Measurements from ENCODE around the gene AK5.
"Not testable (repeated sequence)": the region's sequence is repeated elsewhere in the genome, so short reads cannot be mapped to it uniquely, and the experiment has no call there.

Gene AK5

DNA sequence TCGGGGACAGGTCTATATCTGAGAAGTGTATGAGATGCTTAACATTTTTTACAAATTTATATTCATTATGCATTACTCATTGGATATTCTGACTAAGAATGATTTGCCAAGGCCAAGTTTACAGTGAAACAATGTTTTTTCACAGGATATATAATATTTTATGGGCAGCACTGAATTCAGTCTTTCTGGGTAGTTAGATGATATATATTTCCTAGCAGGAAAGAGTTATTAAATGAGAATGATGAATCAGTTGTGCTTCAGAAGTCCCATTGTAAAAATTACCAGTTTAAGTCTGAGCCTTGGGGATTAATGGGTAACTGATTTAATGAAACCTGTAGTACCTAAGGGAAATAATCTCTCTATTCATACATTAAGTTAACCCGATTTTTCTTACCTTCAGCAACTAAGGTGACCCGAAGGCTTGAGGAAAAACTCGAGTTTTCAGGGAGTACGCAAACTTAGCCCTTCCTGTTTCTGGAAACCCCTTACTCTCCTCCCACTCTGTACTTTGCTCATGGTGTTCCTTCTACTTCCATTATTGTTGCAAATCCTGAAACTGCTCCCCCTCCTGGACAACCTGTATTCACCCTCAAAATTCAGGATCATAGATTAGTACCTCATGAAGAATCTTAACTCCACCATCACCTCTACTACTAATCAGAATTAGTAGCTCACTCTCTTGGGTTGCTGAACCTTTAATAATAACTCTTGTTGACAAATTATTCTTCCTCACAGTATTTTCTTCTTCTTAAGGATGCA lies 135.1 kb downstream of the AK5 start:
- no peak overlapping the region for H3K27ac ChIP-seq
- no peaks in the 10 kb centered on the region for H3K27me3 ChIP-seq (ENCODE audit: control insufficient read depth, insufficient read depth, low read length)
- H3K79me2 ChIP-seq: no peaks in the 10 kb centered on the region
- H2AFZ ChIP-seq: no peak overlapping the region
- H3K4me3 ChIP-seq (ENCODE audit: low read depth, low read length): no peak overlapping the region
- no peaks in the 10 kb centered on the region for H3K4me1 ChIP-seq
- no peaks in the 10 kb centered on the region for H3K36me3 ChIP-seq (ENCODE audit: control insufficient read depth, insufficient read depth, low read length)
- TF ChIP-seq, protein P1, sequence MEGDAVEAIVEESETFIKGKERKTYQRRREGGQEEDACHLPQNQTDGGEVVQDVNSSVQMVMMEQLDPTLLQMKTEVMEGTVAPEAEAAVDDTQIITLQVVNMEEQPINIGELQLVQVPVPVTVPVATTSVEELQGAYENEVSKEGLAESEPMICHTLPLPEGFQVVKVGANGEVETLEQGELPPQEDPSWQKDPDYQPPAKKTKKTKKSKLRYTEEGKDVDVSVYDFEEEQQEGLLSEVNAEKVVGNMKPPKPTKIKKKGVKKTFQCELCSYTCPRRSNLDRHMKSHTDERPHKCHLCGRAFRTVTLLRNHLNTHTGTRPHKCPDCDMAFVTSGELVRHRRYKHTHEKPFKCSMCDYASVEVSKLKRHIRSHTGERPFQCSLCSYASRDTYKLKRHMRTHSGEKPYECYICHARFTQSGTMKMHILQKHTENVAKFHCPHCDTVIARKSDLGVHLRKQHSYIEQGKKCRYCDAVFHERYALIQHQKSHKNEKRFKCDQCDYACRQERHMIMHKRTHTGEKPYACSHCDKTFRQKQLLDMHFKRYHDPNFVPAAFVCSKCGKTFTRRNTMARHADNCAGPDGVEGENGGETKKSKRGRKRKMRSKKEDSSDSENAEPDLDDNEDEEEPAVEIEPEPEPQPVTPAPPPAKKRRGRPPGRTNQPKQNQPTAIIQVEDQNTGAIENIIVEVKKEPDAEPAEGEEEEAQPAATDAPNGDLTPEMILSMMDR (IDR thresholded peaks at IDR 0.05): no peak
- H3K4me2 ChIP-seq (ENCODE audit: low read length): no peak overlapping the region
- no peaks in the 10 kb centered on the region for H3K9me3 ChIP-seq (ENCODE audit: control insufficient read depth, low read length)
- no peak overlapping the region for H3K9ac ChIP-seq

DNA sequence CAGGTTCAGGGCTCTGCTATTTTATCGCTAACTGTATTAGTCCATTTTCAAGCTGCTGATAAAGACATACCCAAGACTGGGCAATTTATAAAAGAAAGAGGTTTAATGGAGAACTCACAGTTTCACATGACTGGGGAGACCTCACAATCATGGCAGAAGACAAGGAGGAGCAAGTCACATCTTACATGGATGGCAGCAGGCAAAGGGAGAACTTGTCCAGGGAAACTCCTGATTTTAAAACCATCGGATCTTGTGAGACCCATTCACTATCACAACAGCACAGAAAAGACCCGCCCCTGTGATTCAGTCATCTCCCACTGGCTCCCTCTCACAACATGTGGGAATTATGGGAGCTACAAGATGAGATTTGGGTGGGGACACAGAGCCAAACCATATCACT lies 136.2 kb downstream of the AK5 start:
- H3K4me3 ChIP-seq (ENCODE audit: low read depth, low read length); H3K4me1 ChIP-seq; H2AFZ ChIP-seq; H3K9ac ChIP-seq; H3K79me2 ChIP-seq; H3K9me3 ChIP-seq (ENCODE audit: control insufficient read depth, low read length); H3K27me3 ChIP-seq (ENCODE audit: control insufficient read depth, insufficient read depth, low read length); H3K36me3 ChIP-seq (ENCODE audit: control insufficient read depth, insufficient read depth, low read length); H3K27ac ChIP-seq; H3K4me2 ChIP-seq (ENCODE audit: low read length): not testable (repeated sequence)

DNA sequence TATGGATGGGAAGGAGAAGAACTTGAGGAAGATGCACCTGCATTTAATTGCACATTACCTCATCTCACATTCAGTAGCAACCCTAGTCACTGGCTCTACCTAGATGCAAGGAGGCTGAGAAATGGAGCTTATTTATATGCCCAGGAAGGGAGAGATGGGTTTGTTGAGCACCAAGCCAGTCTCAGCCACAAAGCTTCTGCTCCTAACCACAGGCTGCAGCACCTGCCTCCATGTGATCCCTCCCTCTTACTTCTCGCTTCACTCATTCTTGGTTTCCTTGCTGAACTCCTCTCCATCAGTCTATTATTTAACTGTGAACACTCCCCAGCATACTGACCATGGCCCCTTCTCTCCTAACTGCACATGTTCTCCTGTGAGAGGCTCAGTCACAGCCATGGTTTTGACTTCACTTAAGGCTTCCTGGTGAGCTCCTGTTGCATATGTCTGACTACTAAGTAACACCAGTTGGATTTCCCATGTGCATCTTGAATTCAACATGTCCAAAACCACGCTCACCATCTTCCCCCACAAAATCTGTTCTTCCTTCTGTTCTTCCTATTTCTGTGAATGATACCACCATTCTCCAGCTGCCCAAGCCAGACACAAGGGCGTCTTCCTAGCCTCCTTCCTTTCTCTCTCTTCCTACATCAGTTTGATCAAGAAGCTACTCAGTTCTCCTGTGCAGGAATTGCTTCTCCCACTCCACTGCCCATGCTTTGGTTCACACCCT lies 139.8 kb downstream of the AK5 start:
- H3K36me3 ChIP-seq (ENCODE audit: control insufficient read depth, insufficient read depth, low read length): no peaks in the 10 kb centered on the region
- no peak overlapping the region for H3K4me3 ChIP-seq (ENCODE audit: low read depth, low read length)
- TF ChIP-seq, protein P1 (IDR thresholded peaks at IDR 0.05): no peak
- no peak overlapping the region for H3K4me2 ChIP-seq (ENCODE audit: low read length)
- H3K9me3 ChIP-seq (ENCODE audit: control insufficient read depth, low read length): no peaks in the 10 kb centered on the region
- no peaks in the 10 kb centered on the region for H3K4me1 ChIP-seq
- no peak overlapping the region for H3K27ac ChIP-seq
- H2AFZ ChIP-seq: no peak overlapping the region
- H3K9ac ChIP-seq: no peak overlapping the region
- no peaks in the 10 kb centered on the region for H3K79me2 ChIP-seq
- H3K27me3 ChIP-seq (ENCODE audit: control insufficient read depth, insufficient read depth, low read length): no peaks in the 10 kb centered on the region

DNA sequence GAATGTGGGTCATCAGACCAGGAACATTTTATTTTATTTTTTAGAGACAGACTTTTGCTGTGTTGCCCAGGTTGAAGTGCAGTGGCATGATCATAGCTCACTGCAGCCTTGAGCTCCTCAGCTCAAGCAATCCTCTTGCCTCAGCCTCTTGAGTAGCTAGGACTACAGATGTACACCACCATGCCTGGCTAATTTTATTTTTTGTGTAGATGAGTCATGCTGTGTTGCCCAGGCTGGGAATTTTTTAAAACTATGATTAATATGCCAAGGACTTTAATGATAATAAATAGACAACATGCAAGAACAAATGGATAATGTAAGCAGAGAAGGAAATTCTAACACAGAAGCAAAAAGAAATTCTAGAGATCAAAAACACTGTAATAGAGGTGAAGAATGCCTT lies 142.4 kb downstream of the AK5 start:
- no peaks in the 10 kb centered on the region for H3K79me2 ChIP-seq
- TF ChIP-seq, protein P1 (IDR thresholded peaks at IDR 0.05): no peak
- H3K27ac ChIP-seq: no peak overlapping the region
- no peaks in the 10 kb centered on the region for H3K9me3 ChIP-seq (ENCODE audit: control insufficient read depth, low read length)
- H2AFZ ChIP-seq: no peak overlapping the region
- H3K36me3 ChIP-seq (ENCODE audit: control insufficient read depth, insufficient read depth, low read length): no peaks in the 10 kb centered on the region
- no peaks in the 10 kb centered on the region for H3K27me3 ChIP-seq (ENCODE audit: control insufficient read depth, insufficient read depth, low read length)
- H3K4me3 ChIP-seq (ENCODE audit: low read depth, low read length): no peak overlapping the region
- H3K4me1 ChIP-seq: no peaks in the 10 kb centered on the region
- no peak overlapping the region for H3K4me2 ChIP-seq (ENCODE audit: low read length)
- no peak overlapping the region for H3K9ac ChIP-seq

DNA sequence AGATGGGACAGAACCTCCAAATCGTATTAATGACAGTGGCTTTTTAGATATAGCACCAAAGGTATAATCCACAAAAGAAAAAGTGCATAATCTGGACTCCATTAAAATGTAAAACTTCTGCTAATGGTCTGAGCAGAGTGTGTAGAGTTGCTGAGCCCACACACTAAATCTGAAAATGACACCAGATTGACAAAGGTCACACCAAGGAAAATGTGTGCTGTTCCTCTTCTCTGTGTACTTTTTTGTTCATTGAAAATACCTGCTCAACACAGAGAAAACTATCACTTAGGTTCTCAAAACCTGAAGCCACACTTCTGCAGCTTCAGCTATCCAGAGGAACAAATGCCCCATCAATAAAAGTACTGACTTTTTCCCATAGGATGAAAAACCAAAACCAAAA lies 146.2 kb downstream of the AK5 start:
- Histone ChIP-seq H3K9ac (no peak overlapping the region), H3K36me3 (ENCODE audit: control insufficient read depth, insufficient read depth, low read length) (no peaks in the 10 kb centered on the region), H3K27me3 (ENCODE audit: control insufficient read depth, insufficient read depth, low read length) (no peaks in the 10 kb centered on the region), H3K4me3 (ENCODE audit: low read depth, low read length) (no peak overlapping the region), H3K79me2 (no peaks in the 10 kb centered on the region), H3K9me3 (ENCODE audit: control insufficient read depth, low read length) (no peaks in the 10 kb centered on the region), H3K4me1 (no peaks in the 10 kb centered on the region), H3K27ac (no peak overlapping the region), H3K4me2 (ENCODE audit: low read length) (no peak overlapping the region), H2AFZ (no peak overlapping the region)
- TF ChIP-seq, protein P1 (IDR thresholded peaks at IDR 0.05): no peak
